ENCODE measurements around the gene DAB2IP.
"Not testable (repeated sequence)": the region's sequence is repeated elsewhere in the genome, so short reads cannot be mapped to it uniquely, and the experiment has no call there.

Gene DAB2IP

DNA sequence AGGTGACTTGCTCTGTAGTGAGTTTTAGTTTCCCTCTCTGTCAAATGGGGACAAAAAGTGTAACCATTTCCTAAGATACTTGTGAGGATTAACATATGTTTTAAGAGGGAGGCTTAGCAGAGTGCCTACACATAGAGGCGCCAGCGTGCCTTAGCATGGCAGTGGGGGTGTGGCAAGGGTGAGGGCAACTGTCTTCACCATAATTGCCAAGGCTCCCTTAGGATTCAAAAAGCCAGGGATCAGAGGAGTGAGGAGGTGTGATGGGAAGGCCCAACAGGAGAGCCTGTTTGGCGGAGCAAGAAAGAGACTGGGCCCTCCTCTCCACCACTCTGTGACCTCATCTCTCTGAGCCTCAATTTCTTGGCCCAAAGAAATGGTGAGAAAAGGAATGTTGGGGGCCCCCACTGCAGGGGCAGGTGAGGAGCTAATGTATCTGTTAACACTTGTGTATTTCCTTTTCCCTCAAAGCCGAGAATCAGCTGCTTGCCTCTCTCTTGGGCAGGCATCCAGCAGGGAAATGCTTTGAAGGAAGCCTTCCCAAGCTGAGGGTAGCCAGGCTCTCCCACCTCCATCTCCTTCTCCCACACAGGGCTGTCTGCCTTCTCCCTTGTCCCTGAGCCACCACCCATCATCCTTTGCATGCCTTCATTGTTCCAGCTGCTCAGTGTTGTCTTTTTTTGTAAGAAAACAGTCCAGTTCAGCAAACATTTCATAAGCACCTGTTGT lies 76.0 kb downstream of the DAB2IP start:
- no peak for DNase-seq
- in situ Hi-C loops (cut with HindIII; ENCODE audit: low pct_ligation_motif_present, low pct_unique_long_range_greater_than_20kb, low sequenced_read_pairs), result no loop called here

DNA sequence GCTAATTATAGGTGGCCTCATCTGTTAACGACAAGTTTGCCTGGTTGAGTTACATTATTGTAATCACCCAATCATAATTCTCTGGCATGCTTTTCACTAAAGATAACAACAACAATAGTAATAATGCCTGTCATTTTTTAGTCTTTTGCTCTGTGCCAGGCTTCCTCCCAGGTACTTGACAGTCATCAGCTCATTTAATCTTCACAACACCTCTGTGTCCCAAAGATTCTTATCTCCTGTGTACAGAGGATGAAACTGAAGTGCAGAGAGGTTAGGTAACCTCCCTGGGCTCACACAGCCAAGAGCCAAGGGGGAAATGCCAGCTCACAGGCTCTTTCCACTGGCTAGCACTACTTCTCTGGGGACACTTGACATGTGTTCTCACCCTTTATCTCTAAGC lies 77.5 kb downstream of the DAB2IP start:
- in situ Hi-C loops (cut with HindIII; ENCODE audit: low pct_ligation_motif_present, low pct_unique_long_range_greater_than_20kb, low sequenced_read_pairs), result no loop called here
- DNase-seq, result no peak

DNA sequence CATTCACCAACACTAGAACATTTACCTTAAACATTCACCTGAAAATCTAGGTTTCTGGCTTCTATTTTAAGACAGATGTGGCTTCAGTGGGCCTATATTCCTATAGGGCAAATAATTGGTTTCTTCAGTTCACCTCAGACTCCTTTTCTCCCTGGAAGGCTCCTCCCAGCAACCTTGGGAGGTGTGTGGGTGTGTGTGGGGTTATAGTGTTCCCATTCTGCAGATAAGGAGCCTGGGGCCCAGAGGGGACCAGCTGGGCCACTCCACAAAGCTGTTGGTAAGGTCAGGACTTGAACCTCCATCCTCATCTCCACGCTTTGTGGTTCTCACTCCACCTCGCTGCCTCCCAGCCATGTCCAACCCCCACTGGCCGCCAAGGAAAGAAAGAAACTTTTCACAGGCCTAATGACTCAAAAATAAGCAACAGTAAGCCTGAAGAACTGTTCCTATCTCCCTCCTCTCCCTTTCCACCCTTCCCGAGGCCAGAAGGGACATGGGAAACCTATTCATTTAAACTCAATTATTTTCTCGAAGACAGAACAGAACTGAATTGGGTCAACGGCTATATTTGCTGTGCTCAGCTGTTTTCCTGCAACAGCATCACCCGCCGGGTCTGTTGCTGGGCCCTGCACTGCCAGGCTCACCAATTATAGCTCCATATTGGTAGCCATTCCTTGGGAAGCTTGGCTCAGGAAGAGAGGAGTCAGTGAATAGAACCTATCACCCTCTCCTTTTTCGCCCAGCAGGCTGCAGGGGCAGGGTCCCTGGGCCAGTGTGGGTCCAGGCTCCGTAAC lies 78.5 kb downstream of the DAB2IP start:
- no peak for DNase-seq
- in situ Hi-C loops (cut with HindIII; ENCODE audit: low pct_ligation_motif_present, low pct_unique_long_range_greater_than_20kb, low sequenced_read_pairs), result no loop called here

- no peak for DNase-seq
- in situ Hi-C loops (cut with HindIII; ENCODE audit: low pct_ligation_motif_present, low pct_unique_long_range_greater_than_20kb, low sequenced_read_pairs), result no loop called here
These were observed 79.7 kb downstream of the DAB2IP start for GRCh38 chr9:121731090-121731489.

GRCh38 chr9:121731919-121732318 lies 80.5 kb downstream of the DAB2IP start:
- in situ Hi-C loops (cut with HindIII; ENCODE audit: low pct_ligation_motif_present, low pct_unique_long_range_greater_than_20kb, low sequenced_read_pairs), result no loop called here
- no peak for DNase-seq

DNA sequence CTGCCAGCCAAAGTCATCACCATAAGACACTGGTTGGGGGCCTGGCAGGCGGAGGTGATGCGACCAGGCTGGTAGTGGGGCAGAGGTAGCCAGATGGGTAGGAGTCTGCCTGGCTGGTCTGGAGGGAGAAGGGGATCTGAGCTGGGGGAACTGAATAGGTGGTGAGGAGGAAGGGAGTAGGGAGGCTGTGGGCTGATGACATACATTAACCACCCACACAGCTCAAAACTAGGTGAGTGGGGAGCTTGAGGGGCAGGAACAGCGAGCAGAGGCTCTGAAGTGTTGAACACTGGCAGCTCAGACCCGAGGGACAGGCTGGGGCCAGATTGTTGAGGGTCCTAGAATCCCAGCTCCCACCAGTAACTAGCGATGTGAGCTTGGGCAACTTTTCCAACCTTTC lies 81.0 kb downstream of the DAB2IP start:
- no peak for DNase-seq
- in situ Hi-C loops (cut with HindIII; ENCODE audit: low pct_ligation_motif_present, low pct_unique_long_range_greater_than_20kb, low sequenced_read_pairs), result no loop called here

- no peak for DNase-seq
- in situ Hi-C loops (cut with HindIII; ENCODE audit: low pct_ligation_motif_present, low pct_unique_long_range_greater_than_20kb, low sequenced_read_pairs), result no loop called here
These were observed 81.5 kb downstream of the DAB2IP start for GRCh38 chr9:121732886-121733285.

DNA sequence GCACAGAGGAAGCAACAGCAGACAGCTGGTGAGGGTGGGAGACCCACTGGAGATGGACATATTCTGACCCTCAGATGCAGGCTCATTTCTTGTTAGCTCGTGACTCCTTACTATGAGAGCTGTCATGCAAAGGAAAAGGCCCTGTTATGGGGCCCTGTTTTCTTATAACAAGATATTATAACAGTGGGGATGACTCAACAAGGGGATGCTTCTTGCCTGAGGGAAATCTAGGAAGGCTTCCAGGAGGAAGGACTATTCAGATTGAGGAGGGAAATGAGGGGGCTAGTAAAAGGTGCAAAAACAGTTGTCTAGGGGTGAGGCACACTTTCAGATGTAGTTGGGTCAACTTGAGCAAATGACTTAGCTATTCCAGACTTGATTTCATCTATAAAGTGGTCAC lies 83.0 kb downstream of the DAB2IP start:
- no peak for DNase-seq
- in situ Hi-C loops (cut with HindIII; ENCODE audit: low pct_ligation_motif_present, low pct_unique_long_range_greater_than_20kb, low sequenced_read_pairs), result no loop called here

DNA sequence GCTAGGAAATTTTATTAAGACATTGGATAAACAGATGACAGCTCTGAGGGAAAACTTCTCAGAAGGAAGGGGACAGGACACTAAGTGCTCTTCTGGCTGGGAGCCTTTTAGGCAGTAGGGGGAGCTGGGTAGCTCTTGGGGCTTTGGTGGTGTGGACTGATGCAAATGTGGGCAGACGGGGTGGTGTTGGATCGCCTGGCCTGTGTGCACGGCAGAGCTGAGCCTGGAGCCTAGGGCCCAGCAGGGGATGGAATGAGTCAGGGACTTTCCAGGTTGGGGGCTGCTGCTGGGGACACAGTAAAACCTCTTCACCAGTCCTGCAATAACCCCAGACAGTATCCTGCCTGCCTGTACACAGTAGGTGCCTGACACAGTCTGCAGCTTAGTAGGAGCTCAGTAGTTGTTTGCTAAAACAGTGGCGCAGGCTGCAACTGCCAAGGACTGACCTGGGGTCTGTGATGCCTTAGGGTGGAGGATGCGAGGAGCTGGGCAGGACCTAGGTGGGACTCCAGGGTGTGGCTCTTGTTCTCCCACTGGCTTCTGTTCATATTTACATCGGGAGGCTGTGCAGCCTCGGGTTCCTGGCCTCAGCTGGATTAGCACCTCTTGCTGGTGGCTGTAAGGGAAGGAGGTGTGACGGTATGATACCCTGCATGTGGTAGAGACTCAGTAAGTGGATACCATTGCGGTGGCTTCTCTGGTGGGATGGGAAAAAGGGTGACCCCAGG lies 83.8 kb downstream of the DAB2IP start:
- DNase-seq, result peak; percentile 51
- in situ Hi-C loops (cut with HindIII; ENCODE audit: low pct_ligation_motif_present, low pct_unique_long_range_greater_than_20kb, low sequenced_read_pairs), result no loop called here

DNA sequence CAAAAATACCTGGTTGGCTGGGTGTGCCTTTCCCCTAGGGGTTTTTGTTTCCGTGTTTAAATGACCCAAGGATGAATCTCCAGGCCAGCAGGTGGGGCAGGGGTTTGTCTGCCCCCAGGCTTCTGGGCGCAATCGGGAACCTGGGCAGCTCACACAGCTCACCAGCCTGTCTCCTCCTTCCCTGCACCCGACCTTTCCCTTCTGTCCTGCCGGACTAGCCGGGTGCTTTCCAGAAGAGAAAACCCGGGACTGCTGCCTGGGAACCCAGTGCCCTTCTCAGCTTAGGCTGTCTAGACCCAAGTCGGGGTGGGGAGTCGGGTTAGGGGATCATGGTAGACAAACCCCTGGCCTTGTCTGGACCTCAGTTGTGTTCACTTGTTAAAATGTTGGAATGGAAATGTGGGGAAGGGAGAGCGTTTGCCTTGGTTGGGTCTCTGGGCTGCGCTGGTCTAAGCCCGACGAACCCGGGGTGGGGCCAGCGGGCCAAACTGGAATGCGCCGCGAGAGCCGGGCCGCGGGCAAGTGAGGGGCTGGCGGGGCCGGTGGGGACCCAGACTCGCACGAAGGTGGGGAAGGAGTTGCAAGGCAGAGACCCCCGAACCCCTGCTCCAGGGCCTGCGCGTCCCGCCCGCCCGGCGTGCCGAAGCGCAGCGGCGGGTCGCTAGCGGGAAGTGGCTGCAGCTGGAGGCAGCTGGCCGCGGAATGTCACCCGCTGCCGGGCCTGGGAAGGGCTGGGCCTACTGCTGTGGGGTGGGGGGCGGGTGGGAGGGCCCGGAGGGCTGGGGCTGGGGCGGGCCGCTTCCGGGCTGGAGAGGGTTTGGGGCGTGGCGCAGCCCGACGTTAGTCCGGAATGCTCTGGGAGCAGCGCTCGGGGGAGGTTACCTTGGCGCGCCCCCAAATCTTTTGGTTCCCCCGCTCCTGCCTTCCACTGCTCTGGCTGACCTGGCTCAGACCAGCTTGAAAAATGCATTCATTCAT lies 84.6 kb downstream of the DAB2IP start:
- in situ Hi-C loops (cut with HindIII; ENCODE audit: low pct_ligation_motif_present, low pct_unique_long_range_greater_than_20kb, low sequenced_read_pairs), result no loop called here

DNA sequence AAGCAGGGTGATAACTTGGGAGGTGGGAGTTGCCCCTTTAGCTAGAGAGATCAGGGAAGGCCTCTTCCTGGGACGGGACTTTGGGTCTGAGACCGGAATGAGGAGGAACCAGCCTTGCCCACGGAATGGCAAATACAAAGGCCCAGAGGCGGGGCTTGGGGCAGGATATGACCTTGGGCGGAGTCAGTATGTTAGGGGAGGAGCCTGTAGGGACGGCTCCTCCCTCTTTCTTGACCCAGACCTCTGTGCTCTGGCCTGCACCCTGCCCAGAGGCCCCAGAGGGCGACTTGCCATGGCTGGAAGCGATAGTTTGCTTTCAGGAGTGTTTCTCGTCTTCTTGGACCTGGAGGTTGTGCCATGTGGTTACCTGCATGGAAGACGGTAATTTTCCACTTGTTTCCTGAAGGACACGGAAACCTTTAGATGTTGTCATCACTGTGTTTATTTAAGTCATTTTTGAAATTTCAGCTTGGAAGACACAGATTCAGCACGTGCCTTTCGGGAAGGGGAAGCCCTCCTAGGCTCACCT lies 85.6 kb downstream of the DAB2IP start:
- in situ Hi-C loops (cut with HindIII; ENCODE audit: low pct_ligation_motif_present, low pct_unique_long_range_greater_than_20kb, low sequenced_read_pairs), result no loop called here
- no peak for DNase-seq

More for the DNA sequence above, 84.6 kb downstream of the DAB2IP start:
- DNase-seq, result no peak

GRCh38 chr9:121737481-121737931 lies 86.1 kb downstream of the DAB2IP start:
- in situ Hi-C loops (cut with HindIII; ENCODE audit: low pct_ligation_motif_present, low pct_unique_long_range_greater_than_20kb, low sequenced_read_pairs), result no loop called here
- DNase-seq, result no peak

GRCh38 chr9:121738411-121738810 lies 87.0 kb downstream of the DAB2IP start:
- in situ Hi-C loops (cut with HindIII; ENCODE audit: low pct_ligation_motif_present, low pct_unique_long_range_greater_than_20kb, low sequenced_read_pairs), result no loop called here
- DNase-seq, result no peak

GRCh38 chr9:121738968-121739367 lies 87.5 kb downstream of the DAB2IP start:
- in situ Hi-C loops (cut with HindIII; ENCODE audit: low pct_ligation_motif_present, low pct_unique_long_range_greater_than_20kb, low sequenced_read_pairs), result no loop called here

DNA sequence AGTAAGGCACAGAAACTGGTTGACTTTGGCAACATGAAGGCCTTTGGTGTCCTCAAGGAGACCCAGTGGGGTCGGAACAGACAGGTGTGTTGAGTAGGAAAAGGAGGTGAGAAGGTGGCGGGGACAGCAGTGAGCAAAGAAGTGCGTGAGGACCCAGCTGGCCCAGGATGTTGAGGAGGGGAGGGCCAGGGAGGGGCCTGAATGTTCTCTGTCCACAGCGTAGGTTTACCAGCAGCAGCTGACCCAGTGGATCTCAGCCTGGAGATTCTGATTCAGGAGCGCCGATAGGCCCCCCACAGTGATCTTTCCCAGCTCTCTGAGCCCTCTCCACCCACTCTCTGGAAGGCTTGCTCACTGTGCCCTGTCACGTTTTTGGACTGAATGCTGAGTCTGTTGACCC lies 88.5 kb downstream of the DAB2IP start:
- in situ Hi-C loops (cut with HindIII; ENCODE audit: low pct_ligation_motif_present, low pct_unique_long_range_greater_than_20kb, low sequenced_read_pairs), result no loop called here
- DNase-seq, result no peak

More at GRCh38 chr9:121738968-121739367, 87.5 kb downstream of the DAB2IP start:
- DNase-seq, result no peak

GRCh38 chr9:121741228-121741918 lies 89.9 kb downstream of the DAB2IP start:
- in situ Hi-C loops (cut with HindIII; ENCODE audit: low pct_ligation_motif_present, low pct_unique_long_range_greater_than_20kb, low sequenced_read_pairs), result no loop called here
- no peak for DNase-seq

GRCh38 chr9:121741919-121742283 lies 90.5 kb downstream of the DAB2IP start:
- DNase-seq; in situ Hi-C loops (cut with HindIII; ENCODE audit: low pct_ligation_motif_present, low pct_unique_long_range_greater_than_20kb, low sequenced_read_pairs): not testable (repeated sequence)
